ENCODE results near the gene ARFRP1.

The ARFRP1 gene

DNA sequence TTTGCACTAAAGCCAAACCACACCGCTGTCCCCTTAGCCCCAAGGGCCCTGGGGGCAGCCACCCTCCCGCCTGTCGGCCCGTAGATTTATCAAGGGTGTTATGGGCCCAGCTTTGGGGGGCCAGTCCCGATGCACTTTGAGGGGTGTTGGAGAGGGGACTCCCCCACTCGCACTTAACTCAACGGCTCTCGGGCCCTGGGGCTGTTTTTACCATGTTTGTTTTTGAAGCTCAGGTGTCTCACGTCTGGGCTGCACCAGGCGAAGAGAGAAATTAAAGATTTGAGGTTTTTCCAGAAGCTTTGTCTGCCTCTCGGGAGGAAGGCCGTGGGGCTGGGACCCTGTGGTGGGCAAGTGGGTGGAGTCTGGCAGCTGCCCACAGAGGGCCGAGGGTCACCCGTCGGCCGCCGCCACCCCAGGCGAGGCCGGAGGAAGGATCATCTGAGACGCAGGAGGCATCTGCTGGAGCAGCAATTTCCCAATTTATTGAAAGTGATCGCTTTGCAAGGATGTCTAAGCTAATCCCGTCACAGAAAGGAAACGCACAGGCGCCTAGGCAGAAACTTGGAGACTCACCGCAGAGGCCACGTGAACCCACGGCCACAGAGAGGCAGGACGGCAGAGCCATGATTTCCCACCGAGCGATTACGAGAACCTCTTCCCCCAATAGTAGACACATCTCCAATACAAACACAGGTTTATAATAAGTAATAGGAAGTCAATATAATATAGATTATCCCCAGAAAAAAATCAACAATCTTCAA lies 35.6 kb upstream of the ARFRP1 start:
- DNase-seq: no peak

DNA sequence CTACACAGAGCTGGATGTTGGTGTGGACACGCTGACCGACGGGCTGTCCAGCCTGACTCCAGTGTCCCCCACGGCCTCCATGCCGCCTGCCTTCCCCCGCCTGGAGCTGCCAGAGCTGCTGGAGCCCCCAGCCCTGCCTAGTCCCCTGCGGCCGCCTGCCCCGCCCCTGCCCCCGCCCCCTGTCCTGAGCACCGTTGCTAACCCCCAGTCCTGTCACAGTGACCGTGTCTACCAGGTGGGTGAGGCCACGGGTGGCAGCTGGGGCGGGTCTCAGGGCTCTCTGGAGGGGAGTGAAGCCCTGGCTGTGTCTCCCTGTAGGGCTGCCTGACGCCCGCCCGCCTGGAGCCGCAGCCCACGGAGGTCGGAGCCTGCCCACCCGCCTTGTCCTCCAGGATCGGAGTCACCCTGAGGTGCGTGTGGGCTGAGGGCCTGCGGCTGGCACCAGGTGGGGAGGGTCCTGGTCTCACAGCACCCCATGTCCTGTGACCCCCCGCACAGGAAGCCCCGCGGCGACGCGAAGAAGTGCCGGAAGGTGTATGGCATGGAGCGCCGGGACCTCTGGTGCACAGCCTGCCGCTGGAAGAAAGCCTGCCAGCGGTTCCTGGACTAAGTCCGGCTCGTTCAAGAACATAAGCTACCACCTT lies 34.7 kb upstream of the ARFRP1 start:
- DNase-seq: no peak

DNA sequence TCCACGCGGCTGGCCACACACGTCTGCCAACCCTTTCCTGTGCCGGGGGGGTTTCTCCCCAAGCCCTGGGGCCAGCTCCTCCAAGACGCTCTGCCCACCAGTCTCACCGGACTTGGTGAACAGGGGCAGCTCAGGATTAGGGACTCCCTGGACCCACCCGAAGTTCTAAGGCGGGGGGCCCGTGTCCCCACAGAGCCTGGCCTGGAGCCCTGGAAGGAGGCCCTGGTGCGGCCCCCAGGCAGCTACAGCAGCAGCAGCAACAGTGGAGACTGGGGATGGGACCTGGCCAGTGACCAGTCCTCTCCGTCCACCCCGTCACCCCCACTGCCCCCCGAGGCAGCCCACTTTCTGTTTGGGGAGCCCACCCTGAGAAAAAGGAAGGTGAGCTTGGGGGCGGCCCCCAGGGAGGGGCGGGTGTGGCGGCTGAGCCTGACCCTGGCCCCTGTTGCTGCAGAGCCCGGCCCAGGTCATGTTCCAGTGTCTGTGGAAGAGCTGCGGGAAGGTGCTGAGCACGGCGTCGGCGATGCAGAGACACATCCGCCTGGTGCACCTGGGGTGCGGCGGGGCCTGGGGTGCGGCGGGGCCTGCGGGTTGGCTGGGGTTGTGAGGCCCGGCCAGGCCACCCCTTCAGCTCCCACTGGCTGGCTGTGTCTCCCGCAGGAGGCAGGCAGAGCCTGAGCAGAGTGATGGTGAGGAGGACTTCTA lies 34.1 kb upstream of the ARFRP1 start:
- DNase-seq: no peak

DNA sequence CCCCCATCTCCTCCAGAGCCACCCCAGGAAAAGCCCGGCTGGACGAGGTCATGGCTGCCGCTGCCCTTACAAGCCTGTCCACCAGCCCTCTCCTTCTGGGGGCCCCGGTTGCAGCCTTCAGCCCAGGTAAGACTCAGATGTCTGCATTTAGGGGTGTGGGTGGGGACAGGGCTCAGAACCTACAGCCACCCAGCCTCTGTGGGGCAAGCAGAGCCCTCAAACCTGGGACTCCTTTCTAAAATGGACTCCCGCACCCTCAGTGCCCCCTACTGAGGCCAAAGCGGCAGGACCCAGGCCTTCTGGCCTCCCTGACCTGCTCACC lies 33.5 kb upstream of the ARFRP1 start:
- no peak for DNase-seq

DNA sequence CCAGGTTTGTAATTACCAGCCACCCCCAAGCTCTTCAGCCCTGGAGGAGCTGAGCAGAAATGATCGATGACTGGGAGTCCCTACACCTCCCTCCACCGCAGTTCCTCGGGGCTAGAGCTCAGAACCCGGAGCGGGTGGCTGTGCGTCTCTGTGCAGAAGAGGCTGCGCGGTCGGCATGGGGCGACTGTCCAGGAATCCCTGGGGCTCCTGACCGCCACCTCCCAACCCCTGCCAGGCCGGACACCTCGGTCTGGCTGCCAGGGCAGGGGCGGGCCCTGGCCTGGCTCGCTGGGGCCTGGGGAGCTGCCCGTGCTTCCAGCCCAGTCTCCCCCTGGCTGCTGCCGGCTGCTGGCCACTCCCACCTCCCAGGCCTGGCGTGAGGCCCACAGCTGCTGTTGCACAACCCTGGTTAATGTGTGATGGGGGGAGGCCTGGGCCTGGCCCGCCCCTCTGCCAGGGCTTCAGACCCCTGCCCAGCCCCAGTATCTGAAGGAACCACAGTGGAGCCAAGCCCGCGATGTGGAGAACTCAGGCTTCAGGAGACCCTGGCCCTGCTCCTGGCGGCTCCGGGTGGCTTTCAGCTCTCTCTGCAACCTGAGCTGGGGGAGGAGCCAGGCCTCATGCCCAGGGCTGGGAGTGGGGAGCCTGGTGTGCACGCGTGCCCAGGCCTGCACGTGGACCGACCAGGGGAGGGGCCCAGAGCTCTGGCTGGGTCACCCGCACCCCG lies 33.0 kb upstream of the ARFRP1 start:
- peak; percentile 91 for DNase-seq

DNA sequence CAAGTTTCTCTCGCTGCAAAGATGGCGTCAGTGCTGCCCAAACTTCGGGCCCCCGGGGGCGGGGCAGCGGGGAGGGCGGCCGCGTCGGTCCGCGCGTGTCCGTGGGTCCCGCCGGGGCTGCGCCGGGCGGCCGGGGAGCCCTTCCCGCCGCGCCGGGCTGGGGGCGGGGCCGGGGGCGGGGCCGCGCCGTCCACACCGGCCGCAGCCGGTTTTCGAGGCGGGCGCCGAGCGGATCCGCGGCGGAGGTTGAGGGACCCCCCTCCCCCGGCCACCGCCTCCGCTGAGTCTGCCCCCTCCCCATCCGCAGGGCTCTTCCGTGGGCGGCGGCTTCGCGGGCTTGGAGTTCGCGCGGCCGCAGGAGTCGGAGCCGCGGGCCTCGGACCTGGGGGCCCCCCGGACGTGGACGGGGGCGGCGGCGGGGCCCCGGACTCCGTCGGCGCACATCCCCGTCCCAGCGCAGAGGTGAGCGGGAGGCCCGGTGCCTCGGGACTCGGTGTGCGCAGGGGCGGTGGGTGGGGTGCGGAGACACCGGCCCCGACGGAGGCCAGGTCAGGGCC lies 32.4 kb upstream of the ARFRP1 start:
- DNase-seq: peak; percentile 57

DNA sequence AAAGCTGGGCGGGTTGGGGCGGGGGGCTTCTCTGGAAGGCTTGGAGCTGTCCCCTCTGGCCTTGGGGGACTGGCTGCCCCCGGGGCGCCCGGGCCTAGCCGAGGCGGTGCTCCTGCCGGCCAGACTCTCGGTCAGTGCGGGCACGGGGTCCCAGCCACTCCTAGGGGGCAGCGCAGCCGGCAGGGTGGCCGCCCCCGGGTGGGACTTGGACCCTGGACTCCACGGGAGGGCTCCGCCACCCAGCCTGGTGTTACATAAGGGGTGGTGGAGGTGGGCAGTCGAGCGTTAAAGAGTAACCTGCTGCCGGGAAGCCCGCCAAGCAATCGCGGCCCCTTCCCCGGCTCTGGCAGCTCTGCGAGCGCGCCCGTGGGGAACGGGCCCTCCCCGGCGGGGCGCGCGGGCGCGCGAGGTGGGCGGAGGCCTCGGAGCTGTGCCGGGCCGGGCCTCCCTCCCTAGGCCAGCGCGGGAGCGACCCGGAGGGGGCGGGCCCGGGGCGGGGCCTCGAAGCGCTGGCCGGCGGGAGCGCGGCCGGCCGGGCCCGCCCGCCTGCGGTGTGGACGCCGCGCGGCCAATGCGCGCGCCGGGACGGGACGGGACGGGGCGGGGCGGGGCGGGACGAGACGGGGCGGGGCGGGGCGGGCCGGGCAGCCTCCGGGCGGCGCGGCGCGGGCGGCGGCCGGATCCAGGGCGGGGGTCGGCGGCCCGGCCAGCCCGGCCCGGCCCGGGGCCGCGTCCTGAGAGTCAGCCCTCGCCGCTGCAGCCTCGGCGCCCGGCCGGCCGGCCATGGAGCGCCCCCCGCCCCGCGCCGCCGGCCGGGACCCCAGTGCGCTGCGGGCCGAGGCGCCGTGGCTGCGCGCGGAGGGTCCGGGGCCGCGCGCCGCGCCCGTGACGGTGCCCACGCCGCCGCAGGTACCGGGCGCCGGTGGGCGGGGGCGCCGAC lies 31.6 kb upstream of the ARFRP1 start, which contains the start of gene SLC2A4RG:
Gene SLC2A4RG (plus strand): TSS at position 647 of the 940 bp plus-strand sequence. CDS start 137 bp downstream, at position 784.
- peak; percentile 79 for DNase-seq

DNA sequence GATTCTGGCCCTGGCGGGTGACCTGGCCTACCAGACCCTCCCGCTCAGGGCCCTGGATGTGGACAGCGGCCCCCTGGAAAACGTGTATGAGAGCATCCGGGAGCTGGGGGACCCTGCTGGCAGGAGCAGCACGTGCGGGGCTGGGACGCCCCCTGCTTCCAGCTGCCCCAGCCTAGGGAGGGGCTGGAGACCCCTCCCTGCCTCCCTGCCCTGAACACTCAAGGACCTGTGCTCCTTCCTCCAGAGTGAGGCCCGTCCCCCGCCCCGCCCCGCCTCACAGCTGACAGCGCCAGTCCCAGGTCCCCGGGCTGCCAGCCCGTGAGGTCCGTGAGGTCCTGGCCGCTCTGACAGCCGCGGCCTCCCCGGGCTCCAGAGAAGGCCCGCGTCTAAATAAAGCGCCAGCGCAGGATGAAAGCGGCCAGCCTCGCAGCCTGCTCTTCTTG lies 30.9 kb upstream of the ARFRP1 start:
- peak; percentile 86 for DNase-seq

DNA sequence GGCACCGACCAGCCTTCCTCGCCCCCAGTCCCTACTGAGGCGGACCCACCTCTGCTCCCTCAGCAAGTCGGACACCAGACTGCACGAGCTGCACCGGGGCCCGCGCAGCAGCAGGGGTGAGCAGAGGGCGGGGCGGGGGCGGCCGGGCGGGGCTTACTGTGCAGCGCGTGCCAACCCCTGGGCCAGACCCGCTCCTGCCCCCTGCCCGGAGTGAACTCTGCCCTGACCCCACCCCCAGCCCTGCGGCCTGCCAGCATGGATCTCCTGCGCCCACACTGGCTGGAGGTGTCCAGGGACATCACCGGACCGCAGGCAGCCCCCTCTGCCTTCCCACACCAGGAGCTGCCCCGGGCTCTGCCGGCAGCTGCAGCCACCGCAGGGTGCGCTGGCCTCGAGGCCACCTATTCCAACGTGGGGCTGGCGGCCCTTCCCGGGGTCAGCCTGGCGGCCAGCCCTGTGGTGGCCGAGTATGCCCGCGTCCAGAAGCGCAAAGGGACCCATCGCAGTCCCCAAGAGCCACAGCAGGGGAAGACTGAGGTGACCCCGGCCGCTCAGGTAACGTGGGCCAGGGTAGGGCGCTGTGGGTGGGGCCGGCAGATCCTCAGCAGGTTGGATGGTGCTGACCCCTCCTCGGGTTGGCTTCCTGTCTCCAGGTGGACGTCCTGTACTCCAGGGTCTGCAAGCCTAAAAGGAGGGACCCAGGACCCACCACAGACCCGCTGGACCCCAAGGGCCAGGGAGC lies 30.3 kb upstream of the ARFRP1 start:
- peak; percentile 62 for DNase-seq

DNA sequence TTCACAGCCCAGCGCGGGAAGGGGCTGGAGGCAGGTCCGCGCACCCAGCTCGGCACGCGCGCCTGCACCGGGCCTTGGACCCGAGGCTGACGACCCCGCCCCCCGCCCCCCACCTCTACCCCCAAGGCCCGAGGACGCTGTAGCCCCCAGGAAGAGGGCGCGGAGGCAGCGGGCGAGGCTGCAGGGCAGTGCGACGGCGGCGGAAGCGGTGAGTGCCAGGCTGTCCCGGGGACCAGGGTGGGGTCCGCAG lies 29.8 kb upstream of the ARFRP1 start:
- DNase-seq: no peak

DNA sequence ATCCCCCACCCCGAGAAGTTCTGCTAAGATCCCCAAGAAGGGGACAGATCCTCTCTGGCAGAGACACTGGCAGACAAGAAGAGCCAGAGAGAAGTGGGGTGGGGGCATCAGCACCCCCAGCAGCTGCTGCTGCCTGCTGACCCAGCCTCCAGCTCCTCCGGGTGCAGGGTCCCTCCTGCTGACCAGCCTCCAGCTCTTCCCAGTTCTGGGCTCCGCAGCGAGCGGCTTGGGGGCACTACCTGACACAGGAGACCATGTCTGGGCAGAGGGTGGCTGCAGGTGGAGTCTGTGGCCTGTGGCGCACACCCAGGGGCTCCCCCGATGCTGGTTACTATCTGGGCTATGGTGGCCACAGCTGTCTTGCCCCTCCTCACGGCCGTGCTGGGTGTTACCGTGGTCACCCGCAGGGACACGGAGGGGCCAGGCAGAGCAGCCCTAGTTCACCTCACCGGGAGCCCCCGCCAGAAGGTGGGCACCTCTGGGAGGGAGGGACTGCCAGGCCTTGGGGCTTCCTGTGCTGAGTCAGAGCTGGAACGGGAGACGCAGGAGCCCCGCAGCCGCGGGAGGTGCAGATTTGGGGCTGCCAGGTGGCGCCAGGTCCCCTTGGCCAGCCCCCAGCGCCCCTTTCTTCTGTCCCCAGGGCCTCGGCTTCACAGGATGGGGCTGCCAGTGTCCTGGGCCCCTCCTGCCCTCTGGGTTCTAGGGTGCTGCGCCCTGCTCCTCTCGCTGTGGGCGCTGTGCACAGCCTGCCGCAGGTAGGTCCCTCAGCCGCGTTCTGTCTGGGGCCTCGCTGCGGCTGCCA lies 29.3 kb upstream of the ARFRP1 start:
- peak; percentile 57 for DNase-seq

DNA sequence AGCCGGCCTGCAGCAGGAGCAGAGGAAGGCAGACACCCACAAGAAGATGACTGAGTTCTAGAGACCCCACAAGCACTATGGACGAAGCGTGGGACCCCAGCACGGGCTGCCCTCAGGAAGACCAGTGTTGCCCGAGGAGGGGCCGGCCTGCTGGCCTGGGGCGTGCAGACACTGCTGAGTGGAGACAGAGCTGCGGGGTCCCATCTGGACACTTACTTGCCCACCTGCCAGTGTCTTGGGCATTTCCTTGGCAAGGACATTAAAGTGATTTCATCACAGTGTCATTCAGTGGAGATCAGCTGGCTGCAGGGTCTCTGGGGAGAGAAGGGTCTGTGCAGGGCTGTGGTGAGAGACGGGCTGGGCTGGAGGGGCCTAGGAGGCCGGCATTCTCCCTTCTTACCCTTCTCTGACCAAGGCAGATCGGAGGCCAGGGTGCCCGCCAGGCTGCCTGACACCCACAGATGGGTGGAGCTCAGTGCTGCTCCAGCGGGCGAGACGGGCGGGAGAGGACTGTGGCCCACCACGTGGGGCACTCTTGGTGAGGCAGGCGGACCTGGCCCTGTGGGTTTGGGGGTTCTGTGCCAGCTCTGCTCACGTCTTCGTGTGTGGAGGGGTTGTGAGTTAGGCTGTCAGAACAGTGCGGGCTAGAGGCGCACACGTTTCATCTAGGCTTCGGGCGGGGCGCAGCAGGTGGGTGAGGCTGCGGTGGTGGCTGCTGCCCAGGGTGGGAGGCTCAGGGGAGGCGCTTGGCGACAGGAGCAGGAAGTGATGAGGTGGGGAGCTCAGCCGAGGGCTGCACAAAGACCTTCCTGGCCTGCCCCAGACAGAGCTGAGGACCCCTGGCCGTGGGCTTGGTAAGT lies 28.3 kb upstream of the ARFRP1 start, which contains the start of gene LIME1:
Gene LIME1 (plus strand): TSS at position 806 of the 860 bp plus-strand sequence. CDS start 886 bp downstream, outside the sequence.
- DNase-seq: no peak

DNA sequence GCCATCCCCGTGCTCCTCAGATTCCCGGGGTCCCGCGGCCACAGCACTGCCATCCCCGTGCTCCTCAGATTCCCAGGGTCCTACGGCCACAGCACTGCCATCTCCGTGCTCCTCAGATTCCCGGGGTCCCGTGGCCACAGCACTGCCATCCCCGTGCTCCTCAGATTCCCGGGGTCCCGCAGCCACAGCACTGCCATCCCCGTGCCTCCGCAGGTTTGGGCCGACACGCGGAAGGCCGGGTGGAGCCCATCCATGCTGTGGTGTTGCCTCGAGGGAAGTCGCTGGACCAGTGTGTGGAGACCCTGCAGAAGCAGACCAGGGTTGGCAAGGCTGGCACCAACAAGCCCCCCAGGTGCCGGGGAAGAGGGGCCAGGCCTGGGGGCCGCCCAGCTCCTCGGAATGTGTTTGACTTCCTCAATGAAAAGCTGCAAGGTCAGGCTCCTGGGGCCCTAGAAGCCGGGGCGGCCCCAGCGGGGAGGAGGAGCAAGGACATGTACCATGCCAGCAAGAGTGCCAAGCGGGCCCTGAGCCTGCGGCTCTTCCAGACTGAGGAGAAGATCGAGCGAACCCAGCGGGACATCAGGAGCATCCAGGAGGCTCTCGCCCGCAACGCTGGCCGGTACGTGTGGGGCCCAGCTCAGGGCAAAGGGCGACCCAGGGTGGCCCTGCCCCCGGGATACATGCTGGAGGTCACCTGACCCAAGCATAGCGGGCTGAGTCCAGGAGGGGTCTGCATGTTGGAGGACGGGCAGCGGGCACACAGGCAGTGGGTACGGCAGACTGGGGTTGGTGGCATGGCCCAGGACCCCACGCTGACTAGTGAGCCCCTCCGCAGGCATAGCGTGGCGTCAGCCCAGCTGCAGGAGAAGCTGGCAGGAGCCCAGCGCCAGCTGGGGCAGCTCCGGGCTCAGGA lies 27.4 kb upstream of the ARFRP1 start:
- no peak for DNase-seq

DNA sequence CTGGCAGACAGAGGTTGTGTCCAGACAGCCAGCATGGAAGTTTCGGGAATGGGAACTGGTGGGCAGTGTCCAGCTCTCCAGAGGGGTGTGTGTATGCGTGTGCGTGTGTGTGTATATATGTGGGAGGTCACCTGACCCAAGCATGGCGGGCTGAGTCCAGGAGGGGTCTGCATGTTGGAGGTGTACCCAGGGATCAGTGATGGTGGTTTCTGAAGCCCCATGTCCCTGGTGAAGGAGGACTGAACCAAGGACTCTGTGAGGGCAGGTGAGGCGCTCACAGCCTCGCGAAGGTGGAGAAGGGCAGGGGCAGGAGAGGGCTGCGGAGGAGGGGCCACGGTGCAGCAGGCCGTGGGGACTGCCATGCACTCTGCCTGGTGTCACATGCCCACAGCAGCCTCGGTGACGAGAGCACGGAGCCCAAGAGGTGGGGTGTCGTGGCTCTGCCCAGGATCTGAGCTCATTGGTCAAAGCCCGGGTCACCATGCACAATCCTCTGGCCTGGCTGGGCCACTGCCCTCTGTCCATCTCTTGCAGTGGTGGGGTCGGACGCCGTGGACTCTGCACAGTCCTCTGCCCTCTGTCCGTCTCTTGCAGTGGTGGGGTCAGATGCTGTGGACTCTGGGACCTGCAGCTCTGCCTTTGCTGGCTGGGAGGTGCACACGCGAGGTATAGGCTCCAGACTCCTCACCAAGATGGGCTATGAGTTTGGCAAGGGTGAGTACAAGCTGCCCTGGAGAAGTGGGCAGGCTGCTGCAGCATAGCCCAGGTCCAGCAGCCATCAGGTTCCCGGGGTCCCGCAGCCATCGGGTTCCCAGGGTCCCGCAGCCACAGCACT lies 26.6 kb upstream of the ARFRP1 start:
- DNase-seq: no peak

DNA sequence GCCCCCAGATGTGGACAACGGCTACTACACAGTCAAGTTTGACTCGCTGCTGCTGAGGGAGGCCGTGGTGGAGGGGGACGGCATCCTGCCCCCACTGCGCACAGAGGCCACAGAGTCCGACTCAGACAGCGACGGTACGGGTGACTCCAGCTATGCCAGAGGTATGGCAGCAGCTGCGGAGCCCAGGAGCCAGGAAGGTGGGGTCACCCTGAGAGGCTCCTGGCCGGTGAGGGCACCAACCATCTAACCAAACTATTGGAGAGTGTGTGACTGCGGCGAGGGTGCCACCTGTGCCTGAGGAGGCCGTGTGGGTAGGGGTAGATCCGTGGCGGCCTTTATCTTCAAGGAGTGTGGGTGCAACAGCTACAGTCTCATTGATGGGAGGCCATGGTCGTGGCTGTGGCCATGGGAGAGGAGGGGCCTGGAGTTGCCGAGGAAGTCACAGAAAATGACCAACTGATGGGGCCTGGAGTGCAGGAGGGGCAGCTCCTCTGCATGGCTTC lies 25.9 kb upstream of the ARFRP1 start:
- no peak for DNase-seq

DNA sequence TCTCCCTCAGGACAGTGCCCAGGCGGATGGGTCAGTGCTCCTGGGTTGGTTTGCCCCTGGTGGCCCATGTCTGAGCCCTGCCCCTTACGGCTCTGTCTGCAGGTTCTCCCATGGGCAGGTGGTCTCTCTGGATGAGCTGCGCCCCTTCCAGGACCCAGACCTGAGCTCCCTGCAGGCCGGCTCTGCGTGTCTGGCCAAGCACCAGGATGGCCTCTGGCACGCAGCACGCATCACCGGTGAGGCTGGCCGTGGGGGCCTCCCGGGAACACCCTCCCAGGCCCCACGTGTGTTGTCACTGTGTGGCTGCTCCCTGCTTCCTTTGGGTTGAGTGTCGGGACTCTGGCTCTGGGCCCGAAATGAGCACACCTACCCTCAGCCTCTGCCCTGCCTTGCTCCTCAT lies 25.3 kb upstream of the ARFRP1 start:
- DNase-seq: no peak
